ENCODE results near the gene PRAMEF17.
"Not testable (repeated sequence)": the region's sequence is repeated elsewhere in the genome, so short reads cannot be mapped to it uniquely, and the experiment has no call there.

The PRAMEF17 gene

GRCh38 chr1:13435458-13435857 is 46.0 kb downstream of the PRAMEF17 start:
- Histone ChIP-seq H3K27me3 (ENCODE audit: low read length) (no peaks in the 10 kb centered on the region), H3K9ac (ENCODE audit: low read length) (no peak overlapping the region), H3K4me3 (ENCODE audit: insufficient read depth, low read length, poor library complexity, severe bottlenecking) (no peak overlapping the region), H3K36me3 (ENCODE audit: low read length) (no peaks in the 10 kb centered on the region), H3K79me2 (ENCODE audit: insufficient read depth, low read length) (no peaks in the 10 kb centered on the region), H3K27ac (ENCODE audit: low read depth, low read length) (no peak overlapping the region), H3F3A (ENCODE audit: insufficient read depth) (no peaks in the 10 kb centered on the region), H3K9me3 (ENCODE audit: insufficient read depth, low read length) (no peaks in the 10 kb centered on the region), H3K4me2 (ENCODE audit: low read depth, low read length, poor library complexity, severe bottlenecking) (no peak overlapping the region), H3K9me2 (replicated peaks; ENCODE audit: insufficient read depth, low read length) (no peaks in the 10 kb centered on the region), H4K20me1 (ENCODE audit: low read depth, low read length) (no peaks in the 10 kb centered on the region), H2AFZ (ENCODE audit: low read depth, low read length, severe bottlenecking) (no peak overlapping the region)
- TF ChIP-seq CTCF (IDR thresholded peaks at IDR 0.05; ENCODE audit: insufficient read depth, low read length, poor library complexity, severe bottlenecking) (no peak), EZH2phosphoT487 (conservative IDR thresholded peaks at IDR 0.05; ENCODE audit: low read length) (no peak)

- H3K4me3 ChIP-seq (ENCODE audit: insufficient read depth, low read length, poor library complexity, severe bottlenecking); H3K9me2 ChIP-seq (replicated peaks; ENCODE audit: insufficient read depth, low read length); H3K4me2 ChIP-seq (ENCODE audit: low read depth, low read length, poor library complexity, severe bottlenecking); H3K9ac ChIP-seq (ENCODE audit: low read length); H3F3A ChIP-seq (ENCODE audit: insufficient read depth); H3K36me3 ChIP-seq (ENCODE audit: low read length); H3K9me3 ChIP-seq (ENCODE audit: insufficient read depth, low read length); H3K27me3 ChIP-seq (ENCODE audit: low read length); H3K79me2 ChIP-seq (ENCODE audit: insufficient read depth, low read length); H2AFZ ChIP-seq (ENCODE audit: low read depth, low read length, severe bottlenecking); H4K20me1 ChIP-seq (ENCODE audit: low read depth, low read length): not testable (repeated sequence)
- peak overlapping the region; percentile 71 for H3K27ac ChIP-seq (ENCODE audit: low read depth, low read length)
Observed at GRCh38 chr1:13439104-13439783, 49.8 kb downstream of the PRAMEF17 start.

All from SU-DHL-6 (cell line).